PC-9 (cell line): Measurements from ENCODE around the gene SEC24B. TPM values are rescaled to one million over a fixed set of nuclear protein-coding genes. Genes with fewer than 3 reads are reported as not detected.

Source experiments
- BruUV-seq: library from RNA; stranded (reverse); fragments of 400-500 nt; replicated peaks from 2 replicates; lab custom pipeline; 2021; lab: Mats Ljungman, UMichigan
- CTCF ChIA-PET: fragments of 300-600 bp; sonication (Branson Sonifier 250); formaldehyde crosslinking; loops from one replicate; lab custom pipeline; 2022; ENCODE audit warnings: antibody characterized with exemption; lab: Charles Lee
- POLR2A ChIA-PET: fragments of 300-600 bp; sonication (Branson Sonifier 250); formaldehyde crosslinking; loops from one replicate; lab custom pipeline; 2022; ENCODE audit warnings: antibody characterized with exemption; ENCODE audit not compliant: unreplicated experiment; lab: Charles Lee
- DNase-seq, 2 experiments: peaks; one replicate each; pipeline versions ENCODE4 v3.0.0 to v3.0.0-alpha.2; 2015 to 2022; ENCODE audit warnings: mixed read lengths in 1 of 2
- H2AFZ ChIP-seq: fragments of 200-600 bp; sonication (generic); 2 replicates; pipeline ENCODE4 v1.8.1; 2017; ENCODE audit warnings: antibody characterized with exemption
- H3F3A ChIP-seq: fragments of 200-600 bp; sonication (generic); 2 replicates; pipeline ENCODE4 v1.8.1; 2017; ENCODE audit warnings: antibody characterized with exemption, mild to moderate bottlenecking, low read depth; ENCODE audit not compliant: insufficient read depth
- H3K27ac ChIP-seq: fragments of 200-600 bp; sonication (generic); 2 replicates; pipeline ENCODE4 v1.6.1; 2016; ENCODE audit warnings: mixed run types
- H3K27me3 ChIP-seq: fragments of 200-600 bp; sonication (generic); 2 replicates; pipeline ENCODE4 v1.6.1; 2016; ENCODE audit warnings: low read depth, mixed run types; ENCODE audit not compliant: insufficient read depth
- H3K36me3 ChIP-seq: fragments of 200-600 bp; sonication (generic); 2 replicates; pipeline ENCODE4 v1.6.1; 2016; ENCODE audit warnings: low read depth, mixed run types
- H3K4me1 ChIP-seq: fragments of 200-600 bp; sonication (generic); replicated peaks from 2 replicates; pipeline ENCODE4 v1.6.1; 2016; ENCODE audit warnings: mixed run types; ENCODE audit not compliant: insufficient read depth
- H3K4me2 ChIP-seq: fragments of 200-600 bp; sonication (generic); 2 replicates; pipeline ENCODE4 v1.6.1; 2017; ENCODE audit warnings: mixed run types
- H3K4me3 ChIP-seq: fragments of 200-600 bp; sonication (generic); 2 replicates; pipeline ENCODE4 v1.6.1; 2016; ENCODE audit warnings: mixed run types
- H3K79me2 ChIP-seq: fragments of 200-600 bp; sonication (generic); 2 replicates; pipeline ENCODE4 v1.6.1; 2017; ENCODE audit warnings: low read depth, mixed run types
- H3K9me2 ChIP-seq: fragments of 200-600 bp; sonication (generic); 2 replicates; pipeline ENCODE4 v1.8.1; 2017; ENCODE audit warnings: mild to moderate bottlenecking; ENCODE audit not compliant: insufficient read depth
- H3K9me3 ChIP-seq: fragments of 200-600 bp; sonication (generic); 2 replicates; pipeline ENCODE4 v1.8.1; 2016; ENCODE audit warnings: low read depth; ENCODE audit not compliant: insufficient read depth
- H4K20me1 ChIP-seq: fragments of 200-600 bp; sonication (generic); 2 replicates; pipeline ENCODE4 v1.8.1; 2017; ENCODE audit not compliant: insufficient read depth
- CTCF ChIP-seq: fragments of 200-600 bp; sonication (generic); conservative IDR thresholded peaks from 2 replicates; pipeline ENCODE4 v1.6.1; 2017; ENCODE audit warnings: mixed run types, antibody characterized with exemption, mild to moderate bottlenecking, moderate library complexity
- EZH2 ChIP-seq: fragments of 200-600 bp; sonication (generic); IDR thresholded peaks from 2 replicates; pipeline ENCODE4 v1.8.0; 2017; ENCODE audit warnings: antibody characterized with exemption, low read depth
- intact Hi-C: fragments of 100-400 bp; cut with micrococcal nuclease; formaldehyde crosslinking; loops from one replicate; pipeline ENCODE4 v1.10.0; 2022; ENCODE audit not compliant: unreplicated experiment
- total RNA-seq: library from RNA; stranded (reverse); gene quantifications from 2 replicates; pipeline ENCODE4 v1.2.3, GENCODE V29; 2021

SEC24B gene
- total RNA-seq, 1 experiment from 2014 or later, result 21.7 TPM

- ChIA-PET CTCF (no interaction called here), POLR2A (no interaction called here)
- H3F3A ChIP-seq, result no peaks in the 10 kb centered on the region
- H3K27ac ChIP-seq, result no peak overlapping the region
- no peak overlapping the region for H3K4me2 ChIP-seq
- no peaks in the 10 kb centered on the region for H3K79me2 ChIP-seq
- H2AFZ ChIP-seq, result no peak overlapping the region
- no peaks in the 10 kb centered on the region for H4K20me1 ChIP-seq
- no TSS peak for BruUV-seq
- H3K27me3 ChIP-seq, result no peaks in the 10 kb centered on the region
- intact Hi-C loops, result no loop called here
- TF ChIP-seq EZH2, result no peak
- TF ChIP-seq CTCF, result no peak
- H3K4me1 ChIP-seq, result no peaks in the 10 kb centered on the region
- no peaks in the 10 kb centered on the region for H3K9me2 ChIP-seq
- H3K4me3 ChIP-seq, result no peak overlapping the region
- no peak for DNase-seq
- no peaks in the 10 kb centered on the region for H3K9me3 ChIP-seq
- no peaks in the 10 kb centered on the region for H3K36me3 ChIP-seq
Observed at GRCh38 chr4:109411964-109412363, 21.7 kb upstream of the SEC24B start.

- no TSS peak for BruUV-seq
- Histone ChIP-seq H3K4me3 (no peak overlapping the region), H3K36me3 (no peaks in the 10 kb centered on the region), H3K4me2 (no peak overlapping the region), H3K9me2 (no peaks in the 10 kb centered on the region), H3K9me3 (no peaks in the 10 kb centered on the region), H3K4me1 (no peaks in the 10 kb centered on the region), H3F3A (no peaks in the 10 kb centered on the region), H3K79me2 (no peaks in the 10 kb centered on the region), H2AFZ (no peak overlapping the region), H4K20me1 (no peaks in the 10 kb centered on the region), H3K27ac (no peak overlapping the region), H3K27me3 (no peaks in the 10 kb centered on the region)
- TF ChIP-seq EZH2, result no peak
- TF ChIP-seq CTCF, result no peak
- ChIA-PET CTCF (no interaction called here), POLR2A (interaction anchor here (0.6 to 0.7 kb wide), 2 partner anchors 37 to 707 kb away, joined by 4 to 11 read pairs; no protein-coding TSS in a partner anchor)
- intact Hi-C loops, result no loop called here
- no peak for DNase-seq
Observed at GRCh38 chr4:109412776-109413175, 20.8 kb upstream of the SEC24B start.

GRCh38 chr4:109414938-109415337 lies 18.7 kb upstream of the SEC24B start:
- H3F3A ChIP-seq, result no peaks in the 10 kb centered on the region
- BruUV-seq, result no TSS peak
- H3K9me2 ChIP-seq, result no peaks in the 10 kb centered on the region
- DNase-seq, result no peak
- no peak overlapping the region for H3K4me3 ChIP-seq
- H2AFZ ChIP-seq, result no peak overlapping the region
- H3K79me2 ChIP-seq, result no peaks in the 10 kb centered on the region
- no peaks in the 10 kb centered on the region for H3K27me3 ChIP-seq
- no peaks in the 10 kb centered on the region for H4K20me1 ChIP-seq
- no peaks in the 10 kb centered on the region for H3K36me3 ChIP-seq
- ChIA-PET CTCF (no interaction called here), POLR2A (no interaction called here)
- H3K4me2 ChIP-seq, result no peak overlapping the region
- intact Hi-C loops, result no loop called here
- H3K9me3 ChIP-seq, result no peaks in the 10 kb centered on the region
- H3K4me1 ChIP-seq, result no peaks in the 10 kb centered on the region
- H3K27ac ChIP-seq, result no peak overlapping the region
- TF ChIP-seq CTCF, result no peak
- no peak for TF ChIP-seq EZH2
